CD4-positive, alpha-beta T cell (primary cell): ENCODE data around the gene PLA2G4D. TPM values are rescaled to one million over a fixed set of nuclear protein-coding genes. Genes with fewer than 3 reads are reported as not detected.

Experiments
- ATAC-seq: fragments of 200-7000 bp; cut with Tn5 transposase; one replicate; pipeline ENCODE4 v1.10.0; 2022; ENCODE audit warnings: mild to moderate bottlenecking; ENCODE audit not compliant: poor library complexity
- CTCF ChIA-PET: fragments of 350-600 bp; sonication (Branson Sonifier 250); formaldehyde crosslinking; loops from one replicate; lab custom pipeline; 2021; ENCODE audit warnings: antibody characterized with exemption, inconsistent platforms; lab: Charles Lee
- POLR2A ChIA-PET: fragments of 350-600 bp; sonication (Branson Sonifier 250); formaldehyde crosslinking; loops from one replicate; lab custom pipeline; 2021; ENCODE audit warnings: antibody characterized with exemption, inconsistent platforms; lab: Charles Lee
- DNase-seq, 14 experiments: peaks; one replicate each; pipeline ENCODE4 v3.0.0-alpha.2; 2013 to 2020; ENCODE audit warnings: mixed read lengths in 2 of 14
- H3K27ac ChIP-seq, 2 donors: one replicate each; pipeline versions ENCODE4 v1.5.1 to v1.7.0; 2013; ENCODE audit warnings: low read length in 2 of 2, low read depth in 1 of 2, mild to moderate bottlenecking in 1 of 2
- H3K27me3 ChIP-seq, 2 experiments: 1 replicate in 1 of 2; 2 replicates in 1 of 2; pipeline versions ENCODE4 v1.6.1 to v1.7.0; 2013; ENCODE audit warnings: low read length in 2 of 2, control low read depth in 1 of 2, mild to moderate bottlenecking in 1 of 2, moderate library complexity in 1 of 2; ENCODE audit not compliant: insufficient read depth in 2 of 2, control insufficient read depth in 1 of 2
- H3K36me3 ChIP-seq: one replicate; pipeline ENCODE4 v1.6.1; 2013; ENCODE audit warnings: low read length, control low read depth; ENCODE audit not compliant: insufficient read depth
- H3K4me1 ChIP-seq: one replicate; pipeline ENCODE4 v1.6.1; 2013; ENCODE audit warnings: low read length, control low read depth; ENCODE audit not compliant: insufficient read depth
- H3K4me3 ChIP-seq: one replicate; pipeline ENCODE4 v1.5.1; 2013; ENCODE audit warnings: mild to moderate bottlenecking, low read length, moderate library complexity
- H3K9me3 ChIP-seq, 2 experiments: 1 replicate in 1 of 2; 2 replicates in 1 of 2; pipeline versions ENCODE4 v1.6.1 to v1.7.0; 2013; ENCODE audit warnings: low read length in 2 of 2, mild to moderate bottlenecking in 2 of 2, control low read depth in 1 of 2, moderate library complexity in 1 of 2; ENCODE audit not compliant: control insufficient read depth in 1 of 2, insufficient read depth in 1 of 2
- H3K27ac Mint-ChIP-seq: one replicate; pipeline ENCODE4 v1.8.0; 2020; ENCODE audit warnings: mixed read lengths
- H3K27me3 Mint-ChIP-seq: one replicate; pipeline ENCODE4 v1.8.0; 2021; ENCODE audit warnings: mixed read lengths
- H3K36me3 Mint-ChIP-seq: one replicate; pipeline ENCODE4 v1.8.0; 2021; ENCODE audit warnings: low read depth, mixed read lengths
- H3K4me1 Mint-ChIP-seq: one replicate; pipeline ENCODE4 v1.8.0; 2021; ENCODE audit warnings: low read depth, mixed read lengths
- H3K4me3 Mint-ChIP-seq: one replicate; pipeline ENCODE4 v1.8.0; 2020; ENCODE audit warnings: mild to moderate bottlenecking, mixed read lengths
- H3K9me3 Mint-ChIP-seq: one replicate; pipeline ENCODE4 v1.8.0; 2020; ENCODE audit warnings: mixed read lengths
- intact Hi-C, 2 experiments: fragments of 100-400 bp; cut with DNase I in 1 of 2; cut with micrococcal nuclease in 1 of 2; formaldehyde crosslinking; loops; one replicate each; pipeline versions ENCODE4 v1.15.1 to v1.9.0; 2023 to 2025; cut with DNase I, micrococcal nuclease
- total RNA-seq, 174 experiments: library from RNA in 2 of 174; stranded (reverse) in 2 of 174; gene quantifications; one replicate each; pipeline ENCODE4 v1.2.3 and lab custom pipeline; 2021 to 2026
- TF ChIP-seq, protein P1 (sequence below): fragments of 200-600 bp; IDR thresholded peaks from one replicate; pipeline ENCODE4 v1.8.0; 2022; ENCODE audit warnings: antibody characterized with exemption, mild to moderate bottlenecking

PLA2G4D gene
- total RNA-seq, 2 experiments from 2014 or later = not detected

- TF ChIP-seq, protein P1, sequence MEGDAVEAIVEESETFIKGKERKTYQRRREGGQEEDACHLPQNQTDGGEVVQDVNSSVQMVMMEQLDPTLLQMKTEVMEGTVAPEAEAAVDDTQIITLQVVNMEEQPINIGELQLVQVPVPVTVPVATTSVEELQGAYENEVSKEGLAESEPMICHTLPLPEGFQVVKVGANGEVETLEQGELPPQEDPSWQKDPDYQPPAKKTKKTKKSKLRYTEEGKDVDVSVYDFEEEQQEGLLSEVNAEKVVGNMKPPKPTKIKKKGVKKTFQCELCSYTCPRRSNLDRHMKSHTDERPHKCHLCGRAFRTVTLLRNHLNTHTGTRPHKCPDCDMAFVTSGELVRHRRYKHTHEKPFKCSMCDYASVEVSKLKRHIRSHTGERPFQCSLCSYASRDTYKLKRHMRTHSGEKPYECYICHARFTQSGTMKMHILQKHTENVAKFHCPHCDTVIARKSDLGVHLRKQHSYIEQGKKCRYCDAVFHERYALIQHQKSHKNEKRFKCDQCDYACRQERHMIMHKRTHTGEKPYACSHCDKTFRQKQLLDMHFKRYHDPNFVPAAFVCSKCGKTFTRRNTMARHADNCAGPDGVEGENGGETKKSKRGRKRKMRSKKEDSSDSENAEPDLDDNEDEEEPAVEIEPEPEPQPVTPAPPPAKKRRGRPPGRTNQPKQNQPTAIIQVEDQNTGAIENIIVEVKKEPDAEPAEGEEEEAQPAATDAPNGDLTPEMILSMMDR = no peak
- no peaks in the 10 kb centered on the region for H3K36me3 ChIP-seq
- peaks cover 0 to 3% of the 10 kb centered on the region in 2 experiments for H3K9me3 ChIP-seq
- Mint-ChIP-seq H3K4me3 (no peak overlapping the region), H3K27me3 (peaks cover 27% of the 10 kb centered on the region), H3K27ac (no peak overlapping the region), H3K36me3 (no peaks in the 10 kb centered on the region), H3K9me3 (no peaks in the 10 kb centered on the region), H3K4me1 (no peaks in the 10 kb centered on the region)
- no peak overlapping the region for H3K4me3 ChIP-seq
- intact Hi-C loops = no loop called here
- H3K27me3 ChIP-seq = peaks cover 0 to 4% of the 10 kb centered on the region in 2 experiments
- ATAC-seq = no peak
- DNase-seq = no peak
- H3K27ac ChIP-seq = no peak overlapping the region
- ChIA-PET CTCF (interaction anchor here (1.3 kb wide), 1 partner anchor 47 kb away, joined by 3 read pairs; no protein-coding TSS in a partner anchor), POLR2A (no interaction called here)
- no peaks in the 10 kb centered on the region for H3K4me1 ChIP-seq
Measured at GRCh38 chr15:42131006-42131405, 36.6 kb upstream of the PLA2G4D start.

DNA sequence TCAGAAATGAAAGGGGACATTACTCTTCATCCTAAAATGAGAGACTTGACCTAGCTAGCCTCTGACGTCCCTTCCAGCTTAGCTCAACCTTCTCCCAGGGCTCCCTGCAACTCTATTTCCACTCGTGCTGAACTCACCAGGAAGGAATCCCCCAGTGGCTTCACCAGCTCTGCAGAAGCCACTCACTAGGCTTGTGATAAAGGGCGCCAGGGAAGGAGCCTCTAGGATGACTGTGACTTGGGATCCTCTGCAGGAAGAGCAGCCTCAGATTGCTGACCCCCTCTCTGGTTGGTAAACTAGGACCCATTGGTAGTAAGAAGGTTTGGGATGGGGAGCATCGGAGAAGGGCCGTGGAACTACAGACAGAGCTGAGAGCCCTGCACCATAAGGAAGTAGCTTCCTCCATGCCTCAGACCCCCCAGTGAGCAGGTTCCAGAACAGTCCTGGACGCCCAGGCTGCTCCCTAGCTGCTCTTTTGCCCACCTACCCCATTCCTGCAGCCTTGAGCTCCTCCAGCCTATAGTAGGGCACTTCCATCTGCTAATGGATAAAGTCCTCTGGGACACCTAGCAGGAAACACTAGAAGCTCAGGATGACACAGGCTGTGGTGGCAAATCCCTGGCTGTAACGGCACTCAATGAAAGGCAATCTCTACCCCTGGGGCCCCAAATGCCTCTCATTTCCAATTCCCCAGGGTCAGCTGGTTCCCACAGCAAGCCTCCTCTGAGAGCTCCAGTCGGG is 36.1 kb upstream of the PLA2G4D start:
- no peak overlapping the region for H3K27ac ChIP-seq
- H3K9me3 Mint-ChIP-seq = no peaks in the 10 kb centered on the region
- no peak overlapping the region for H3K4me3 Mint-ChIP-seq
- intact Hi-C loops = no loop called here
- no peak overlapping the region for H3K27ac Mint-ChIP-seq
- no peaks in the 10 kb centered on the region for H3K36me3 Mint-ChIP-seq
- DNase-seq = no peak
- no peaks in the 10 kb centered on the region for H3K4me1 ChIP-seq
- no peaks in the 10 kb centered on the region for H3K4me1 Mint-ChIP-seq
- H3K27me3 Mint-ChIP-seq = peaks cover 27% of the 10 kb centered on the region
- TF ChIP-seq, protein P1 = no peak
- H3K4me3 ChIP-seq = no peak overlapping the region
- no peaks in the 10 kb centered on the region for H3K36me3 ChIP-seq
- peaks cover 0 to 4% of the 10 kb centered on the region in 2 experiments for H3K27me3 ChIP-seq
- ChIA-PET POLR2A (no interaction called here), CTCF (interaction anchor here (1.3 kb wide), 1 partner anchor 46 kb away, joined by 3 read pairs; no protein-coding TSS in a partner anchor)
- ATAC-seq = no peak
- peaks cover 0 to 3% of the 10 kb centered on the region in 2 experiments for H3K9me3 ChIP-seq

DNA sequence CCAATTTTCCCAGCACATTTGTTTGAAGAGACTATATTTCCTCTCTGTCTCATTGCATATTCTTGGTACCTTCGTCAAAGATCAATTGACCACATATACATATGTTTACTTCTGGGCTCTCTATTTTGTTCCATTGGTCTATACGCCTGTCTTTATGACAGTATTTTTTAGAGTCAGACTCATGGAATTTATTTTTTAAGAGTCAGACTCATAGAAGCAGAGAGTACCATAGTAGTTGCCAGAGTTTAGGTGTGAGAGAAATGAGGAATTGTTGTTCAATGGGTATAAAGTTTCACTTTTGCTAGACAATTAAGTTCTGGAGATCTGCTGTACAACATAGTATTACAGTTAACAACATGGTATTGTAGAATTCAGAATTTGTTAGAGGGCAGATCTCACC is 35.0 kb upstream of the PLA2G4D start:
- peaks cover 0 to 3% of the 10 kb centered on the region in 2 experiments for H3K9me3 ChIP-seq
- intact Hi-C loops = no loop called here
- Mint-ChIP-seq H3K27me3 (peaks cover 27% of the 10 kb centered on the region), H3K27ac (no peak overlapping the region), H3K36me3 (no peaks in the 10 kb centered on the region), H3K9me3 (no peaks in the 10 kb centered on the region), H3K4me3 (no peak overlapping the region), H3K4me1 (no peaks in the 10 kb centered on the region)
- ChIA-PET CTCF (no interaction called here), POLR2A (no interaction called here)
- peaks cover 0 to 4% of the 10 kb centered on the region in 2 experiments for H3K27me3 ChIP-seq
- no peak overlapping the region for H3K4me3 ChIP-seq
- DNase-seq = no peak
- TF ChIP-seq, protein P1 = no peak
- no peak for ATAC-seq
- no peaks in the 10 kb centered on the region for H3K4me1 ChIP-seq
- no peaks in the 10 kb centered on the region for H3K36me3 ChIP-seq
- no peak overlapping the region for H3K27ac ChIP-seq
